GM23338 (cell line): ENCODE results near the gene PNPLA3.

Experiments
- CREB1 ChIP-seq: fragments of 250-450 bp; sonication (Bioruptor Pico); IDR thresholded peaks from 2 replicates; pipeline ENCODE4 v1.5.0; 2020; ENCODE audit warnings: low read depth, mild to moderate bottlenecking, moderate library complexity
- EZH2 ChIP-seq: fragments of 200-600 bp; sonication (generic); IDR thresholded peaks from one replicate; pipeline ENCODE4 v1.8.0; 2017; ENCODE audit warnings: antibody characterized with exemption, mild to moderate bottlenecking, low read depth; ENCODE audit not compliant: unreplicated experiment
- EZH2phosphoT487 ChIP-seq: fragments of 200-600 bp; sonication (generic); IDR thresholded peaks from one replicate; pipeline ENCODE4 v1.8.1; 2018; ENCODE audit warnings: antibody characterized with exemption; ENCODE audit not compliant: unreplicated experiment
- JUNB ChIP-seq: IDR thresholded peaks from one replicate; pipeline ENCODE4 v1.6.1; 2016; ENCODE audit warnings: antibody characterized with exemption; ENCODE audit not compliant: unreplicated experiment
- NANOG ChIP-seq: IDR thresholded peaks from 2 replicates; pipeline ENCODE4 v1.6.1; 2016; ENCODE audit warnings: antibody characterized with exemption, borderline replicate concordance
- POLR2AphosphoS5 ChIP-seq: IDR thresholded peaks from 2 replicates; pipeline ENCODE4 v1.6.1; 2016; ENCODE audit warnings: antibody characterized with exemption, low read depth
- REST ChIP-seq: IDR thresholded peaks from one replicate; pipeline ENCODE4 v1.6.1; 2018; ENCODE audit warnings: antibody characterized with exemption; ENCODE audit not compliant: unreplicated experiment
- STAT1 ChIP-seq: IDR thresholded peaks from one replicate; pipeline ENCODE4 v1.6.1; 2016; ENCODE audit warnings: antibody characterized with exemption; ENCODE audit not compliant: unreplicated experiment
- ZNF114 ChIP-seq: fragments of 250-450 bp; sonication (Bioruptor Pico); IDR thresholded peaks from 2 replicates; pipeline ENCODE4 v1.5.0; 2020; ENCODE audit warnings: mild to moderate bottlenecking, moderate library complexity
- ZNF331 ChIP-seq: fragments of 250-450 bp; sonication (Bioruptor Pico); IDR thresholded peaks from 2 replicates; pipeline ENCODE4 v1.5.0; 2020; ENCODE audit warnings: low read depth, mild to moderate bottlenecking, moderate library complexity
- TF ChIP-seq, protein P1 (sequence below), 2 experiments: fragments of 200-600 bp in 1 of 2; sonication (generic) in 1 of 2; conservative IDR thresholded peaks; 2 replicates each; pipeline versions ENCODE4 v1.5.1 to v1.6.1; 2016 to 2017; ENCODE audit warnings: antibody characterized with exemption in 2 of 2, low read depth in 2 of 2, mild to moderate bottlenecking in 2 of 2, moderate library complexity in 1 of 2
- TF ChIP-seq, protein P2 (sequence below): fragments of 250-450 bp; sonication (Bioruptor Pico); IDR thresholded peaks from 2 replicates; pipeline ENCODE4 v1.5.0; 2020; ENCODE audit warnings: mild to moderate bottlenecking, moderate library complexity
- TF ChIP-seq, protein P3 (sequence below): IDR thresholded peaks from 2 replicates; pipeline ENCODE4 v1.6.1; 2016; ENCODE audit warnings: antibody characterized with exemption

DNA sequence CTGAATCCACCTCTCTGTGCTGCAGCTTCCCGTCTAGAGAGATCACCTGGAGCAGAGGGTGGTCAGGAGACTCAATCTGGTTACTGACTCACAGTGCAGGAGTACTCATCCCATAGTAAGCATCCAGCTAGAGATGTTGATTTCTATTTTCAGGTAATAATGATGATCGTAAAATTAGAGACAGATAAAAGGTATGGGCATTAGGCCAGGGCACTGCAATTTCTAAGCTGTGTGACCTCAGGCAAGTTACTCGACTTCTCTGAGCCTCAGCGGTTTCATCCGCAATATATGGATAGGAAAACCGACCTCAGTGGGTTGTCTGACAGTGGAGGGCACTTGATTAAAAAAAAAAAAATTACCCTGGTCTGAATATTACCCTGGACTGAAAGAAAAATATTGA lies 17.8 kb downstream of the PNPLA3 start:
- TF ChIP-seq POLR2AphosphoS5 (no peak), EZH2 (no peak), EZH2phosphoT487 (no peak), REST (no peak), NANOG (no peak), ZNF331 (CRISPR knock-in tag) (no peak), CREB1 (CRISPR knock-in tag) (no peak), ZNF114 (CRISPR knock-in tag) (no peak), STAT1 (no peak), JUNB (no peak)
- TF ChIP-seq, protein P1, sequence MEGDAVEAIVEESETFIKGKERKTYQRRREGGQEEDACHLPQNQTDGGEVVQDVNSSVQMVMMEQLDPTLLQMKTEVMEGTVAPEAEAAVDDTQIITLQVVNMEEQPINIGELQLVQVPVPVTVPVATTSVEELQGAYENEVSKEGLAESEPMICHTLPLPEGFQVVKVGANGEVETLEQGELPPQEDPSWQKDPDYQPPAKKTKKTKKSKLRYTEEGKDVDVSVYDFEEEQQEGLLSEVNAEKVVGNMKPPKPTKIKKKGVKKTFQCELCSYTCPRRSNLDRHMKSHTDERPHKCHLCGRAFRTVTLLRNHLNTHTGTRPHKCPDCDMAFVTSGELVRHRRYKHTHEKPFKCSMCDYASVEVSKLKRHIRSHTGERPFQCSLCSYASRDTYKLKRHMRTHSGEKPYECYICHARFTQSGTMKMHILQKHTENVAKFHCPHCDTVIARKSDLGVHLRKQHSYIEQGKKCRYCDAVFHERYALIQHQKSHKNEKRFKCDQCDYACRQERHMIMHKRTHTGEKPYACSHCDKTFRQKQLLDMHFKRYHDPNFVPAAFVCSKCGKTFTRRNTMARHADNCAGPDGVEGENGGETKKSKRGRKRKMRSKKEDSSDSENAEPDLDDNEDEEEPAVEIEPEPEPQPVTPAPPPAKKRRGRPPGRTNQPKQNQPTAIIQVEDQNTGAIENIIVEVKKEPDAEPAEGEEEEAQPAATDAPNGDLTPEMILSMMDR (conservative IDR thresholded peaks at IDR 0.05; ENCODE audit: low read depth in 2 of 2): no peak
- TF ChIP-seq, protein P2, sequence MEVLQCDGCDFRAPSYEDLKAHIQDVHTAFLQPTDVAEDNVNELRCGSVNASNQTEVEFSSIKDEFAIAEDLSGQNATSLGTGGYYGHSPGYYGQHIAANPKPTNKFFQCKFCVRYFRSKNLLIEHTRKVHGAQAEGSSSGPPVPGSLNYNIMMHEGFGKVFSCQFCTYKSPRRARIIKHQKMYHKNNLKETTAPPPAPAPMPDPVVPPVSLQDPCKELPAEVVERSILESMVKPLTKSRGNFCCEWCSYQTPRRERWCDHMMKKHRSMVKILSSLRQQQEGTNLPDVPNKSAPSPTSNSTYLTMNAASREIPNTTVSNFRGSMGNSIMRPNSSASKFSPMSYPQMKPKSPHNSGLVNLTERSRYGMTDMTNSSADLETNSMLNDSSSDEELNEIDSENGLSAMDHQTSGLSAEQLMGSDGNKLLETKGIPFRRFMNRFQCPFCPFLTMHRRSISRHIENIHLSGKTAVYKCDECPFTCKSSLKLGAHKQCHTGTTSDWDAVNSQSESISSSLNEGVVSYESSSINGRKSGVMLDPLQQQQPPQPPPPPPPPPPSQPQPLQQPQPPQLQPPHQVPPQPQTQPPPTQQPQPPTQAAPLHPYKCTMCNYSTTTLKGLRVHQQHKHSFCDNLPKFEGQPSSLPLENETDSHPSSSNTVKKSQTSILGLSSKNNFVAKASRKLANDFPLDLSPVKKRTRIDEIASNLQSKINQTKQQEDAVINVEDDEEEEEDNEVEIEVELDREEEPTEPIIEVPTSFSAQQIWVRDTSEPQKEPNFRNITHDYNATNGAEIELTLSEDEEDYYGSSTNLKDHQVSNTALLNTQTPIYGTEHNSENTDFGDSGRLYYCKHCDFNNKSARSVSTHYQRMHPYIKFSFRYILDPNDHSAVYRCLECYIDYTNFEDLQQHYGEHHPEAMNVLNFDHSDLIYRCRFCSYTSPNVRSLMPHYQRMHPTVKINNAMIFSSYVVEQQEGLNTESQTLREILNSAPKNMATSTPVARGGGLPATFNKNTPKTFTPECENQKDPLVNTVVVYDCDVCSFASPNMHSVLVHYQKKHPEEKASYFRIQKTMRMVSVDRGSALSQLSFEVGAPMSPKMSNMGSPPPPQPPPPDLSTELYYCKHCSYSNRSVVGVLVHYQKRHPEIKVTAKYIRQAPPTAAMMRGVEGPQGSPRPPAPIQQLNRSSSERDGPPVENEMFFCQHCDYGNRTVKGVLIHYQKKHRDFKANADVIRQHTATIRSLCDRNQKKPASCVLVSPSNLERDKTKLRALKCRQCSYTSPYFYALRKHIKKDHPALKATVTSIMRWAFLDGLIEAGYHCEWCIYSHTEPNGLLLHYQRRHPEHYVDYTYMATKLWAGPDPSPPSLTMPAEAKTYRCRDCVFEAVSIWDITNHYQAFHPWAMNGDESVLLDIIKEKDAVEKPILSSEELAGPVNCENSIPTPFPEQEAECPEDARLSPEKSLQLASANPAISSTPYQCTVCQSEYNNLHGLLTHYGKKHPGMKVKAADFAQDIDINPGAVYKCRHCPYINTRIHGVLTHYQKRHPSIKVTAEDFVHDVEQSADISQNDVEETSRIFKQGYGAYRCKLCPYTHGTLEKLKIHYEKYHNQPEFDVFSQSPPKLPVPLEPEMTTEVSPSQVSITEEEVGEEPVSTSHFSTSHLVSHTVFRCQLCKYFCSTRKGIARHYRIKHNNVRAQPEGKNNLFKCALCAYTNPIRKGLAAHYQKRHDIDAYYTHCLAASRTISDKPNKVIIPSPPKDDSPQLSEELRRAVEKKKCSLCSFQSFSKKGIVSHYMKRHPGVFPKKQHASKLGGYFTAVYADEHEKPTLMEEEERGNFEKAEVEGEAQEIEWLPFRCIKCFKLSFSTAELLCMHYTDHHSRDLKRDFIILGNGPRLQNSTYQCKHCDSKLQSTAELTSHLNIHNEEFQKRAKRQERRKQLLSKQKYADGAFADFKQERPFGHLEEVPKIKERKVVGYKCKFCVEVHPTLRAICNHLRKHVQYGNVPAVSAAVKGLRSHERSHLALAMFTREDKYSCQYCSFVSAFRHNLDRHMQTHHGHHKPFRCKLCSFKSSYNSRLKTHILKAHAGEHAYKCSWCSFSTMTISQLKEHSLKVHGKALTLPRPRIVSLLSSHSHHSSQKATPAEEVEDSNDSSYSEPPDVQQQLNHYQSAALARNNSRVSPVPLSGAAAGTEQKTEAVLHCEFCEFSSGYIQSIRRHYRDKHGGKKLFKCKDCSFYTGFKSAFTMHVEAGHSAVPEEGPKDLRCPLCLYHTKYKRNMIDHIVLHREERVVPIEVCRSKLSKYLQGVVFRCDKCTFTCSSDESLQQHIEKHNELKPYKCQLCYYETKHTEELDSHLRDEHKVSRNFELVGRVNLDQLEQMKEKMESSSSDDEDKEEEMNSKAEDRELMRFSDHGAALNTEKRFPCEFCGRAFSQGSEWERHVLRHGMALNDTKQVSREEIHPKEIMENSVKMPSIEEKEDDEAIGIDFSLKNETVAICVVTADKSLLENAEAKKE: no peak
- TF ChIP-seq, protein P3, sequence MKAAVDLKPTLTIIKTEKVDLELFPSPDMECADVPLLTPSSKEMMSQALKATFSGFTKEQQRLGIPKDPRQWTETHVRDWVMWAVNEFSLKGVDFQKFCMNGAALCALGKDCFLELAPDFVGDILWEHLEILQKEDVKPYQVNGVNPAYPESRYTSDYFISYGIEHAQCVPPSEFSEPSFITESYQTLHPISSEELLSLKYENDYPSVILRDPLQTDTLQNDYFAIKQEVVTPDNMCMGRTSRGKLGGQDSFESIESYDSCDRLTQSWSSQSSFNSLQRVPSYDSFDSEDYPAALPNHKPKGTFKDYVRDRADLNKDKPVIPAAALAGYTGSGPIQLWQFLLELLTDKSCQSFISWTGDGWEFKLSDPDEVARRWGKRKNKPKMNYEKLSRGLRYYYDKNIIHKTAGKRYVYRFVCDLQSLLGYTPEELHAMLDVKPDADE: no peak
